ENCODE measurements around the gene SEMA3E. TPM values are rescaled to one million over a fixed set of nuclear protein-coding genes. Genes with fewer than 3 reads are reported as not detected.
A peak's percentile ranks its signal among the peaks of the same experiment; 100 is the strongest.

SEMA3E gene
- polyA plus RNA-seq, 1 donor from 2014 or later, result 0.98 TPM

DNA sequence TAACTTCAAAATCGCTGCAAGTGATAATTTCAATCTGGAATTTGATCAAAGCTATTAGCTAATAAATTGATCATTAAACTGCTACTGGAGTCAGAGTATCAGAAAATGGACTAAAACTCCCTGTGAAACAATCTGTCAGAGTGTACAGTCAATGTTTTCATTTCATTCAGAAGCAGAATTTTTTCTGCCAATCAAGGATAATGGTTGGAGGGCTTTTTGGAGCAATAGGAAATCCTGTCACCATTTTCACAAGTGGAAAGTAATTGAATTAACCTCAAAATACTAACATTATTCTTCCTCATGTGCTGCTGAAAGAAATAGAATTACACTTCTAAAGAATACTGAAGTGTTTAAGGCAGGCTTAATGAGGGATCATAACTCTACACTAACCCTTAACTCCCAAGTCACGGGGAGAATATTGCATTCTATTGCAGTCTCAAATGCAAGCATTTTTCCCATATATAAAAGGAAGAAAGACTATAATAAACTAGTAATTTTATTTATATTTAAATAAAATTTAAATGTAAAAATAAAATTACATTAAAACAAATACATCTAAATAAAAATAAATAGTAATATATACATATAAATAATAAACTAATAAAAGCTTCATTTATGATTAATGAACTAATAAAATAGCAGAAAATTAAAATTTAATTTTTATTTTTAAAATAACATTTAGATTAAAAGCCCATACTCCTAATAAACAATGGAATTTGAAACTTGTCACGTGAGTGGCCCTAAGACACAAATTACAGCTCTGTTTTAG lies 67.1 kb downstream of the SEMA3E start:
- Histone ChIP-seq H3K79me2 (replicated peaks; ENCODE audit: insufficient read depth, low read length) (no peaks in the 10 kb centered on the region), H3K36me3 (ENCODE audit: insufficient read depth, low read length) (no peaks in the 10 kb centered on the region), H3K9ac (ENCODE audit: low read length) (no peak overlapping the region), H3K4me2 (ENCODE audit: low read length) (no peak overlapping the region), H4K20me1 (ENCODE audit: insufficient read depth) (no peaks in the 10 kb centered on the region), H2AFZ (ENCODE audit: low read depth, low read length) (no peak overlapping the region), H3K9me2 (ENCODE audit: insufficient read depth, low read length) (no peaks in the 10 kb centered on the region), H3F3A (ENCODE audit: insufficient read depth, low read length, poor library complexity, severe bottlenecking) (no peaks in the 10 kb centered on the region), H3K27ac (ENCODE audit: low read length) (no peak overlapping the region), H3K9me3 (ENCODE audit: low read length) (no peaks in the 10 kb centered on the region), H3K27me3 (ENCODE audit: insufficient read depth, low read depth, low read length) (no peaks in the 10 kb centered on the region), H3K4me3 (ENCODE audit: low read length) (no peak overlapping the region)
- TF ChIP-seq EP300 (conservative IDR thresholded peaks at IDR 0.05; ENCODE audit: poor library complexity, severe bottlenecking), result peak; percentile 83
- no peak for TF ChIP-seq TAF1 (IDR thresholded peaks at IDR 0.05; ENCODE audit: low read depth)
- peak; percentile 71 for TF ChIP-seq POLR2AphosphoS5 (IDR thresholded peaks at IDR 0.05)
- TF ChIP-seq MXI1 (conservative IDR thresholded peaks at IDR 0.05; ENCODE audit: poor library complexity, severe bottlenecking), result no peak
- TF ChIP-seq, protein P1, sequence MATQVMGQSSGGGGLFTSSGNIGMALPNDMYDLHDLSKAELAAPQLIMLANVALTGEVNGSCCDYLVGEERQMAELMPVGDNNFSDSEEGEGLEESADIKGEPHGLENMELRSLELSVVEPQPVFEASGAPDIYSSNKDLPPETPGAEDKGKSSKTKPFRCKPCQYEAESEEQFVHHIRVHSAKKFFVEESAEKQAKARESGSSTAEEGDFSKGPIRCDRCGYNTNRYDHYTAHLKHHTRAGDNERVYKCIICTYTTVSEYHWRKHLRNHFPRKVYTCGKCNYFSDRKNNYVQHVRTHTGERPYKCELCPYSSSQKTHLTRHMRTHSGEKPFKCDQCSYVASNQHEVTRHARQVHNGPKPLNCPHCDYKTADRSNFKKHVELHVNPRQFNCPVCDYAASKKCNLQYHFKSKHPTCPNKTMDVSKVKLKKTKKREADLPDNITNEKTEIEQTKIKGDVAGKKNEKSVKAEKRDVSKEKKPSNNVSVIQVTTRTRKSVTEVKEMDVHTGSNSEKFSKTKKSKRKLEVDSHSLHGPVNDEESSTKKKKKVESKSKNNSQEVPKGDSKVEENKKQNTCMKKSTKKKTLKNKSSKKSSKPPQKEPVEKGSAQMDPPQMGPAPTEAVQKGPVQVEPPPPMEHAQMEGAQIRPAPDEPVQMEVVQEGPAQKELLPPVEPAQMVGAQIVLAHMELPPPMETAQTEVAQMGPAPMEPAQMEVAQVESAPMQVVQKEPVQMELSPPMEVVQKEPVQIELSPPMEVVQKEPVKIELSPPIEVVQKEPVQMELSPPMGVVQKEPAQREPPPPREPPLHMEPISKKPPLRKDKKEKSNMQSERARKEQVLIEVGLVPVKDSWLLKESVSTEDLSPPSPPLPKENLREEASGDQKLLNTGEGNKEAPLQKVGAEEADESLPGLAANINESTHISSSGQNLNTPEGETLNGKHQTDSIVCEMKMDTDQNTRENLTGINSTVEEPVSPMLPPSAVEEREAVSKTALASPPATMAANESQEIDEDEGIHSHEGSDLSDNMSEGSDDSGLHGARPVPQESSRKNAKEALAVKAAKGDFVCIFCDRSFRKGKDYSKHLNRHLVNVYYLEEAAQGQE (IDR thresholded peaks at IDR 0.05; ENCODE audit: borderline replicate concordance), result peak; percentile 25
- TF ChIP-seq RAD21 (conservative IDR thresholded peaks at IDR 0.05), result no peak
- no peak for TF ChIP-seq EZH2 (IDR thresholded peaks at IDR 0.05; ENCODE audit: borderline replicate concordance, insufficient read depth, low read length, poor library complexity, severe bottlenecking)
- TF ChIP-seq SMC3 (conservative IDR thresholded peaks at IDR 0.05; ENCODE audit: poor library complexity), result no peak
- TF ChIP-seq, protein P2, sequence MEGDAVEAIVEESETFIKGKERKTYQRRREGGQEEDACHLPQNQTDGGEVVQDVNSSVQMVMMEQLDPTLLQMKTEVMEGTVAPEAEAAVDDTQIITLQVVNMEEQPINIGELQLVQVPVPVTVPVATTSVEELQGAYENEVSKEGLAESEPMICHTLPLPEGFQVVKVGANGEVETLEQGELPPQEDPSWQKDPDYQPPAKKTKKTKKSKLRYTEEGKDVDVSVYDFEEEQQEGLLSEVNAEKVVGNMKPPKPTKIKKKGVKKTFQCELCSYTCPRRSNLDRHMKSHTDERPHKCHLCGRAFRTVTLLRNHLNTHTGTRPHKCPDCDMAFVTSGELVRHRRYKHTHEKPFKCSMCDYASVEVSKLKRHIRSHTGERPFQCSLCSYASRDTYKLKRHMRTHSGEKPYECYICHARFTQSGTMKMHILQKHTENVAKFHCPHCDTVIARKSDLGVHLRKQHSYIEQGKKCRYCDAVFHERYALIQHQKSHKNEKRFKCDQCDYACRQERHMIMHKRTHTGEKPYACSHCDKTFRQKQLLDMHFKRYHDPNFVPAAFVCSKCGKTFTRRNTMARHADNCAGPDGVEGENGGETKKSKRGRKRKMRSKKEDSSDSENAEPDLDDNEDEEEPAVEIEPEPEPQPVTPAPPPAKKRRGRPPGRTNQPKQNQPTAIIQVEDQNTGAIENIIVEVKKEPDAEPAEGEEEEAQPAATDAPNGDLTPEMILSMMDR (IDR thresholded peaks at IDR 0.05; ENCODE audit: poor library complexity, severe bottlenecking), result no peak

DNA sequence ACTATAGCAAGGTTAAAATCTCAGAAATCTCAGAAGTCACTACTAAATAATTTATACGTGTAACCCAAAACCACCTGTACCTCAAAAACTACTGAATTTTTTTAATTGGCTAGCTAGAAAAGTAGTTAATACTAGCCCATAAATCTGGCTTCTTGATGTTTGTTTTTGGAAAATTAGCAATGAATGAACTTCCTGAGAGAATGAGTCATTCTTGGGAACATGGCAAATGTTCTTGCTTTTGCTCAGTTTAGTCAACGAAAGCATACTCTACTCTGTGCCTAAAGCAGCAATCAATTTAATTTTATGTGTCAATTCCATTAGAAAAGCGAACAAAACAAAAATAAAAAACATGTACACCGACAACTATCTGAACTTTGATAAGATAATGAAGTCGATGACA lies 69.2 kb downstream of the SEMA3E start:
- H3K36me3 ChIP-seq (ENCODE audit: insufficient read depth, low read length), result no peaks in the 10 kb centered on the region
- H3K4me2 ChIP-seq (ENCODE audit: low read length), result no peak overlapping the region
- no peaks in the 10 kb centered on the region for H3F3A ChIP-seq (ENCODE audit: insufficient read depth, low read length, poor library complexity, severe bottlenecking)
- no peaks in the 10 kb centered on the region for H3K9me2 ChIP-seq (ENCODE audit: insufficient read depth, low read length)
- H3K9me3 ChIP-seq (ENCODE audit: low read length), result no peaks in the 10 kb centered on the region
- H3K27ac ChIP-seq (ENCODE audit: low read length), result no peak overlapping the region
- TF ChIP-seq EZH2 (IDR thresholded peaks at IDR 0.05; ENCODE audit: borderline replicate concordance, insufficient read depth, low read length, poor library complexity, severe bottlenecking) (no peak), RAD21 (conservative IDR thresholded peaks at IDR 0.05) (no peak), POLR2AphosphoS5 (IDR thresholded peaks at IDR 0.05) (no peak), TAF1 (IDR thresholded peaks at IDR 0.05; ENCODE audit: low read depth) (no peak), SMC3 (conservative IDR thresholded peaks at IDR 0.05; ENCODE audit: poor library complexity) (no peak), MXI1 (conservative IDR thresholded peaks at IDR 0.05; ENCODE audit: poor library complexity, severe bottlenecking) (no peak), EP300 (conservative IDR thresholded peaks at IDR 0.05; ENCODE audit: poor library complexity, severe bottlenecking) (no peak)
- TF ChIP-seq, protein P1 (IDR thresholded peaks at IDR 0.05; ENCODE audit: borderline replicate concordance), result no peak
- TF ChIP-seq, protein P2 (IDR thresholded peaks at IDR 0.05; ENCODE audit: poor library complexity, severe bottlenecking), result no peak
- no peaks in the 10 kb centered on the region for H3K79me2 ChIP-seq (replicated peaks; ENCODE audit: insufficient read depth, low read length)
- no peaks in the 10 kb centered on the region for H3K27me3 ChIP-seq (ENCODE audit: insufficient read depth, low read depth, low read length)
- H3K9ac ChIP-seq (ENCODE audit: low read length), result no peak overlapping the region
- no peak overlapping the region for H2AFZ ChIP-seq (ENCODE audit: low read depth, low read length)
- no peak overlapping the region for H3K4me3 ChIP-seq (ENCODE audit: low read length)
- H4K20me1 ChIP-seq (ENCODE audit: insufficient read depth), result no peaks in the 10 kb centered on the region

All from neural cell (in vitro differentiated cells).